Measurements from ENCODE around the gene RPP25L. TPM values are rescaled to one million over a fixed set of nuclear protein-coding genes. Genes with fewer than 3 reads are reported as not detected.

Gene RPP25L
- total and polyA plus RNA-seq, 10 of the 15 experiments (the other 5 are each of a cell fraction or from before 2014, with no cell fraction given): 7.7 to 30.2 (median 16.8) TPM

- Histone ChIP-seq H3K27me3 (replicated peaks in 1 of 2; ENCODE audit: control insufficient read depth in 2 of 2, insufficient read depth in 2 of 2, low read length in 1 of 2) (peaks cover 11% of the 10 kb centered on the region in 2 experiments; a peak in 3 of 4 replicates), H2AFZ (ENCODE audit: control insufficient read depth, low read depth, low read length) (no peak overlapping the region), H3K4me2 (ENCODE audit: control insufficient read depth, insufficient read depth) (no peak overlapping the region), H3K4me1 (ENCODE audit: control insufficient read depth, insufficient read depth, low read length) (no peaks in the 10 kb centered on the region), H3K9me3 (replicated peaks; ENCODE audit: control insufficient read depth, insufficient read depth, low read length) (no peaks in the 10 kb centered on the region), H3K4me3 (no peak overlapping the region), H3K79me2 (ENCODE audit: control insufficient read depth, insufficient read depth, low read length) (no peaks in the 10 kb centered on the region), H3K27ac (ENCODE audit: control insufficient read depth, insufficient read depth) (no peak overlapping the region), H4K20me1 (ENCODE audit: control insufficient read depth, insufficient read depth) (peaks cover 3% of the 10 kb centered on the region; the same call in 1 of the 2 replicates), H3K9ac (ENCODE audit: control insufficient read depth, insufficient read depth, low read length) (no peak overlapping the region), H3K36me3 (ENCODE audit: control insufficient read depth in 2 of 2, insufficient read depth in 2 of 2, low read length in 1 of 2) (no peaks in the 10 kb centered on the region)
- in situ Hi-C loops (cut with MboI) (no loop called here), intact Hi-C loops (cut with micrococcal nuclease; ENCODE audit: unreplicated experiment) (no loop called here)
- ChIA-PET RAD21 (ENCODE audit: unreplicated experiment) (no interaction called here), CTCF (interaction anchor here (0.6 kb wide), 1 partner anchor 26 kb away, joined by 3 read pairs; no protein-coding TSS in a partner anchor), POLR2A (no interaction called here), SMC1A (ENCODE audit: uncharacterized antibody, unreplicated experiment) (interaction anchor here (0.6 kb wide), 1 partner anchor 9 kb away, joined by 3 read pairs; no protein-coding TSS in a partner anchor)
- ATAC-seq: no peak
- TF ChIP-seq KAT2A (conservative IDR thresholded peaks at IDR 0.05; ENCODE audit: control insufficient read depth, low read depth, low read length): no peak
- TF ChIP-seq BMI1 (IDR thresholded peaks at IDR 0.05; ENCODE audit: borderline replicate concordance): no peak
- no peak for TF ChIP-seq KLF5 (IDR thresholded peaks at IDR 0.05; ENCODE audit: partially characterized antibody)
- TF ChIP-seq BCL3 (IDR thresholded peaks at IDR 0.05; ENCODE audit: borderline replicate concordance, insufficient read depth, low read depth, low read length, poor library complexity, severe bottlenecking): no peak
- TF ChIP-seq POU2F2 (IDR thresholded peaks at IDR 0.05; ENCODE audit: borderline replicate concordance, low read depth, low read length): no peak
- TF ChIP-seq RUNX3 (IDR thresholded peaks at IDR 0.05; ENCODE audit: low read length): no peak
- TF ChIP-seq BRCA1 (IDR thresholded peaks at IDR 0.05; ENCODE audit: low read depth, low read length): no peak
- TF ChIP-seq SMAD1 (IDR thresholded peaks at IDR 0.05; ENCODE audit: low read depth, partially characterized antibody): no peak
- TF ChIP-seq FOXM1 (IDR thresholded peaks at IDR 0.05; ENCODE audit: low read depth, low read length): no peak
- TF ChIP-seq CREB1 (IDR thresholded peaks at IDR 0.05; ENCODE audit: low read depth): no peak
- no peak for TF ChIP-seq NKRF (conservative IDR thresholded peaks at IDR 0.05)
- TF ChIP-seq TCF3 (IDR thresholded peaks at IDR 0.05; ENCODE audit: borderline replicate concordance, insufficient read depth, low read depth, low read length): no peak
- TF ChIP-seq ZNF217 (IDR thresholded peaks at IDR 0.05): no peak
- WGBS (ENCODE audit: insufficient coverage, insufficient replicate concordance, low lambda C conversion rate, missing lambda C conversion rate): 25% methylated on average over 13 of the region's 17 CpGs
- no peak for DNase-seq (ENCODE audit: low read depth, low spot score)
- FAIRE-seq: no peak
- no TSS peak for BruUV-seq (replicated peaks)
Measured at GRCh38 chr9:34573599-34574325, 38.1 kb downstream of the RPP25L start.

Data from GM12878 (cell line).